Lung microvascular endothelial cell (primary cell): ENCODE data around the gene ZNRD2. TPM values are rescaled to one million over a fixed set of nuclear protein-coding genes. Genes with fewer than 3 reads are reported as not detected.

Source experiments
- DNase-seq, 2 donors: peaks; one replicate each; pipeline versions ENCODE4 v3.0.0 to v3.0.0-alpha.2; 2010; ENCODE audit warnings: low read depth in 2 of 2
- total RNA-seq: library from RNA; depleted of rRNA; stranded (reverse); fragments of >200 nt; gene quantifications from 2 replicates; pipeline ENCODE4 v1.2.1, GENCODE V29; 2014

The ZNRD2 gene
- total RNA-seq, 1 donor from 2014 or later: 30.8 TPM

DNA sequence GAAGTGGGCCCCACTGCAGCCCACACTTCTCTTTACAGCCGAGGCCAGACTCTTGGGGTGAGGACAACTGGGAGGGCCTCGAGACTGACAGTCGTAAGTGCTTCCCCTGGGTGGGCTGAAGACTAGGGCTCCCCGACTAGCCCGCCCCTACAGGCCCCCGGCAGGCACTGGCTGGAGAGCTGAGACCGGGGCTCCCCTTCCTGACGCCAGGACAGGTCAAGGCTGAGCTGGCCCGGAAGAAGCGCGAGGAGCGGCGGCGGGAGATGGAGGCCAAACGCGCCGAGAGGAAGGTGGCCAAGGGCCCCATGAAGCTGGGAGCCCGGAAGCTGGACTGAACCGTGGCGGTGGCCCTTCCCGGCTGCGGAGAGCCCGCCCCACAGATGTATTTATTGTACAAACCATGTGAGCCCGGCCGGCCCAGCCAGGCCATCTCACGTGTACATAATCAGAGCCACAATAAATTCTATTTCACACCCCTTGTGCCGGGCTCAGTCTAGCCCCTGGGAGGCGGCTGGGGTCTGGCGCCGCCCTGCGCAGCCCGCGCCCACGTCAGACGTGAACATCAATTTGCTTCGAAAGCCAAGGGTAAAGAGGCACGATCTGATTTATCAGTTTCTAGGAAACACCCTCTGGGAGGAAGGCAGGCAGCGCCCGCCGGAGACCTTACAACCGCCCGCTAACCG lies 31.9 kb upstream of the ZNRD2 start:
- DNase-seq: peak in 1 of 2 donors; percentile 1

DNA sequence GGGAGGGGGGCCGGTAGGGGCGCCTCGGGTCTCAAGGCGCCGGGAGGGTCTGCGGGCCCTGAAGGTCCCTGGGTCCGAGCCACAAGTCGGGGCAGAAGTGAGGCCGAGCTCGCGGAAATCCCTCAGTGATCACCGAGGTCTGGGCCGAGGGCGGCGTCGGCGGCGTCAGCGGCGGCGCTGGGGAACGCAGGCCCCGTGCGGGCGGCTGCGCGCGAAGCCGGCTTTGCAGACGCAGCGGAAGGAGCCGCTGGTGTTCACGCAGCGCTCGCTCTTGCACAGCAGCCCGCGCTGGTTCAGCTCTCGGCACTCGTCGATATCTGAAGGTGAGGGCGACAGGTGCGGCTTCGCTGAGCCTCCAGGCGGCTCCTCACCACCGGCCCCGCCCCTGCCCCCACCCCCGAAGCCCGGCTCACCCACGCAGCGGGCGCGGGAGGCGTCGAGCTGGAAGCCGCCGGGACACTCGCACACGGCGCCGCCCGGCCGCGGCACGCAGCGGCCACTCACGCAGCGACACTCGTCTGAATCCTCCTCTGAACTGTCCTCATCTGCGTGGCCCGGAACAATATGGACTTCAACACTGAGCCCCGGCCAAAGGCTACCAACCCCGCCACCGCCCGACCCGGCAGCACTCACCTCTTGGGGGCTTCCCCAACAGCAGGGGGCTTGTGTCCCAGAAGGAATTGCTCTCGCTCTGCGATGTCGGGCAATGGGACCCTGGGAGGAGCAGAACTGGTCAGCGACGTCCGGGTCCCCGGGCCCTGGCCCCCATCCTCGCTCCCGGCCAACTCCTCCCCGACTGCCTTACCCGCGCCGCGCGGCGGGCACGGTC lies 31.1 kb upstream of the ZNRD2 start:
- no peak for DNase-seq

DNA sequence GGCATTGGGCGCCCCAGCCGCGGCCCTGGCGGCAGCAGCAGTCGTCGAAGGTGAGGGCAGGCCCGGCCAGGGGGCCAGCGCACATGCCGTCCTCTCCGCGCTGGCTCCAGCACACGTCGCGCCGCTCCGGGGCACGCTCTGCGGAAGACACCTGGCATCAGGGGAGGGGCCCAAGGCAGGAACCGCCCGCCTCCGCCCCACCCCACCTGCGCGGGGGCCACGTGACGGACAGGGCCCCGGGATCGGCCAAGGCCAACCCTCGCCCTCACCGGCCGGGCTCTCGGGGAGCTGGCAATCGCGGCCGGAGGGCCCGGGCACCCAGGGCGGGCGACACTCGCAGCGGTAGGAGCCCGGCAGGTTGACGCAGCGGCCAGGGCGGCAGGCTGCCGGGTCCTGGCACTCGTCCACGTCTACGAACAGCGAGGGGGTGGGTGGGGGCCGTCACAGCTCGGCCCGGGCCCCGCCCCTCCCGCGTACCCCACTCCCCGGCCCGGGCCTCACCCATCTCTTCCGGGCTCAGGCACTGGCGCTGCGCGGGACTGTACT lies 30.5 kb upstream of the ZNRD2 start:
- DNase-seq: no peak

DNA sequence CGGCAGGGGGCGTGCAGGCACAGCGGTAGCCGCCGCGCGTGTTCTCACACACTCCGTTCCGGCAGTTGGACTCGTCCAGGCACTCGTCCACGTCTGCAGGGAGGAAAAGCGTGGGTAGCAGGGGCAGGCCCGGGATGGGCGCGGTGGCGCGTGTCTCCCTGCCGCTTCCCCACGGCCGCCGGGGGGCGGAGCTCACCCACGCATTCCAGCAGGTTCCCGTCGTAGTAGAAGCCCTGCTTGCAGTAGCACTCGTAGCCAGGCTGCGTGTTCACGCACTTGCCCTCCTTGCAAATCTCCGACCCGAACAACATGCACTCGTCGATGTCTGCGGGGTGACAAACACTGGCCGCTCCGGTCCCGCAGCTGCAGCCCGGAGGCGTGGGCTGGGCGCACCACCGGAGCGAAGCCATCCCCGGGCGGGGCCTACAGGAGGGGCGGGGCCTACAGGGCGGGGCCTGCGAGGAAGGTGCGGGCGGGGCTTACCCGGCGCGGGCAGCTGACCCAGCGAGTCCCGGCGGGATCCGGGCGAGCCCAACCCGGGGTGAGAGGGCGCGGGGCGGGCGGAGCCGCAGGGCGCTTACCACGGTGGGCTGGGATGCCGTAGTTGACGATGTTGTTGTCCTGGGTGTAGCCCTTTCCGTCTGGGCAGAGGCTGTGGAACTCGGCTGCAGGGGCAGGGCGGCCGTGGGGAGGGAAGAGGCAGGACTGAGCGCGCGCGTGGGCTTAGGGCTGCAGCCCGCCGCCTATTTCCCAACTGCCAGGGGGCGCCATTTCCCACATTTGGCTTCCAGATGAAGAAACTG lies 29.8 kb upstream of the ZNRD2 start:
- DNase-seq: peak; percentile 91 to 93

DNA sequence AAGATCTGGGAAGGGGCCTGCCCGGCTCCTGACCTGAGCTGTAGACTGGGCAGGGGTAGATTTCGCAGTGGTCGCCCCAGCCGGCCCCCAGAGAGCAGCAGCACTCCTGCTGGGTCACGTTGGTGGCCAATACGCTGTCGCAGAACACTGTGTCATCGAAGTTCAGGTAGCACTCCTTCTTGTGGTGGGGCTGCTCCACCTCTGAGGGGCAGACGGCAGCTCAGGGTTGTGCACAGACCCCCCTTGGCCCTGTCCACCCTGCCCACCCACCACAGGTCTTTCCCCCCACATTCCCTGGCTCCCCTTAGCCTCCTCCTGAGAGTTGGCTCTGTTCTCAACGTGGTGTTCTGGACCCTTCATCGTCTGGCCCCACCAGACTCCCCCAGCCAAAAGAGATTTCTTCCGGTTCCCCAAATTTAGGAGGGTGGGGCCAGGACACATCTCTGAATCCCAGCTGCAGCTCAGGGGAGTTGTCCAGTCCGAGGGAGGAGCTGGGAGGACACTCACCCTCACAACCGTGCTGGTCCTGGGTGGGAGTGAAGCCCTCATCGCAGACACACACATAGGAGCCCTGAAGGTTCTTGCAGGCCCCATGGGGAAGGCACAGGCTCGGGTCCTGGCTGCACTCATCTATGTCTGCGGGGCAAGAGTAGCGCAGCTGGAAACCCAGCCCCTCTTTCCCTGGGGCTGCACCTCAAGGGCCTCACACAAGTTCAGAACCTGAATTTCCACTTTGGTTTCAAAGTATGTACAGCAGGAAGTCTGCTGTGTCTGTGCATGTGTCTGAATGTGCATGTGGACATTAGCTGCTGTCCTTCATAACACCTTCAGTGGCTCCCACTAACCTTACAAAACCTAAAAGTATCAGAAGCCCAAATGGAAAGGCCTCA lies 28.9 kb upstream of the ZNRD2 start:
- DNase-seq: no peak

DNA sequence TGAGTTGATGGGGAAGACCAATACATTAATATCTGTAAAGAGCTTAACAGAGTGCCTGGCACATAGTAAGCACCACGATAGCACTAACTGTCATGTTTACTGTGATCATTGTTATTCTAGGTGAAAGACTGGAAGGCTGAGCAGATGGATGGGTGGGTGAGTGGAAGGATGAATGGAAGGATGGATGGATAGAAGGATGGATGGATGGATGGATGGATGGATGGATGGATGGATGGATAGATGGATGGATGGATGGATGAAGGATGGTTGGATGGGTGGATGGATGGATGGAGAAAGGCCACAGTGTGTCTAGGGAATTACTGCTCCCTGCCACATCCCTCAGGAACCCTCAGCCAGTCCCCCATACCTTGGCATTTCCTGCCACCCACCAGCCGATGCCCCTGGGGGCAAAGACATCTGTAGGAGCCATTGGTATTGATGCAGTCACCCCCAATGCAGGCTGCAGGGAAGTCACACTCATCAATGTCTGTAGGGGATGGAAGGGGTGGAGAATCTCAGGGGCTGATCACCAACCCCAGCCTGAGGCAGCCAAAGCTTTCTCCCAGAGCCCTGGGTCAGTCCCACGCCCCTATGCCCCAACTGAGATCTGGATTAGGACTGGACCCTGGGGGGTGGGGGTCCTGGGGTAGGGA lies 27.4 kb upstream of the ZNRD2 start:
- no peak for DNase-seq

DNA sequence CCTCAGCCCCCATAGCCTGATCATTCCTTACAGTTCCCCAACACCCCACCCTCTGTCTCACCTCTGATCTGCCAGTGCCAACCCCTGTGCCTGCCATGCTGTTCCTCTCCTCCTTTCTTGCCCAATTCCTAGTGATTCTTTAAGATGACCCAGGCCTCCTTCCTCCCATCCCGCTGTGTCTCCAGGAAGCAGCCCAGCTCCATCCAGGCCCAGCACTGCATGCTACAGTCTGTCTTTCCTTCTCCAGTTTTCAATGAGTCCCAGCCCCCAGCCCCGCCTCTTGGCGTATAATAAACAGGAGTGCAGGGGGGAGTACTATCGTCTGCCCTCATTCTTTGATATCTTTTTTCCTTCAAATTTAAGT lies 24.4 kb upstream of the ZNRD2 start:
- no peak for DNase-seq

DNA sequence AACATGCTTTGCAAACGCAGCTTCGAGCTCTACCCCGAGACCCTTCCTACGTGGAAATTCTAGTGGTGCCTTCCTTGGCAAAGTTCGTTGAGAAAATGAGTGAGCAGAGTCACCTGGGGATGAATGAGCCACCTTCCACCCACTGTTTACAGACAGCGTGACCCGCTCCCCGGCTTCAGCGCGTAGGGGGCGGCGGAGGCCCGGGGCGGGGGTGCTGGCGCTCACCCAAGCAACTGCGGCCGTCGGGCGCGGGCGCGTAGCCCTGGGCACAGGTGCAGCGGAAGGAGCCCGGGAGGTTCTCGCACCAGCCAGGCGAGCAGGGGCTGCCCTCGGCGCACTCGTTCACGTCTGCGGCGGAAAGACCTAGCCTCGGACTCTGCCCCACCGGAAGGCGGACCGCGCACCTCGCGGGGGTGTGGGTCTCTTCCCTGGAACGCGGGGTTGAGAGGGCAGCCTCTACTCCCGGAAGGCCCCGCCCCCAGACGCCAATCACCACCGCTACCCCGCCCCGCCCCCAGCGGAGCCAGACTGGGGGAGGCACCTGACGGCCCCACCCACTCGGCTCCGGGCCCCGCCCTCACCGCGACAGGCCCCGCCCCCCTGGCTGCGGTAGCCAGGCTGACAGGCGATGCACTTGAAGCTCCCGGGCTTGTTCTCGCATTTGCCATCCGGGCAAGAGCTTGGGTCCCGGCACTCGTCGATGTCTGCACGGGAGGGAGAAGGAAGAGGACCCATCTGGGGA lies 23.9 kb upstream of the ZNRD2 start:
- peak; percentile 44 to 84 for DNase-seq

DNA sequence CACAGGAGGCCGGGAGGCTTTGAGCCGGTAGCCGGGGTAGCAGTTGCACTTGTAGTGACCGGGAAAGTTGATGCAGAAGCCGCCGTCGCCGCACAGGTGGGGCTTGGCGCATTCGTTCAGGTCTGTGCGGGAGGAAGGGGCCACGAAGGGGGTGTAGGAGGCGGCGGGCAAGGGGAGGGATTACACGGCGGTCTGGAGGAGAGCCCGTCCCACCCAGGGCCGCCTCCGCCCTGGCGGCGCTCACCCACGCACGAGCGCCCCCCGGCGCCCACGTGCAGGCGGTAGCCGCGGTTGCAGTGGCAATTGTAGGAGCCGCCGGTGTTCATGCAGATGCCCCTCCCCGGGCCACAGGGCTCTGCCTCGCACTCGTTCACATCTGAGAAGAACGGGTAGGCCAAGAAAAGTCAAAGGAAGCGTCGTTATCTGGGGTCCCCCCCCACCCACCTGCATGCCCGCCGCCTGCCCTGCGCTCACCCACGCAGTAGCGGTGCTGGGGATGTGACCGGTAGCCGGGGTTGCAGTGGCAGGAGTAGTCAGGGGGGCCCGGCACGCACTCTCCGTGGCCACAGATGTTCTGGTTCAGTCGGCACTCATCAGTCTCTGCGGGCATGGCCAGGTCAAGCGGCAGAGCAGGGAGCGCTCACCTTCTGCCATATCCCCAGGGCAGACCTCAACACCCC lies 22.7 kb upstream of the ZNRD2 start:
- DNase-seq: no peak

DNA sequence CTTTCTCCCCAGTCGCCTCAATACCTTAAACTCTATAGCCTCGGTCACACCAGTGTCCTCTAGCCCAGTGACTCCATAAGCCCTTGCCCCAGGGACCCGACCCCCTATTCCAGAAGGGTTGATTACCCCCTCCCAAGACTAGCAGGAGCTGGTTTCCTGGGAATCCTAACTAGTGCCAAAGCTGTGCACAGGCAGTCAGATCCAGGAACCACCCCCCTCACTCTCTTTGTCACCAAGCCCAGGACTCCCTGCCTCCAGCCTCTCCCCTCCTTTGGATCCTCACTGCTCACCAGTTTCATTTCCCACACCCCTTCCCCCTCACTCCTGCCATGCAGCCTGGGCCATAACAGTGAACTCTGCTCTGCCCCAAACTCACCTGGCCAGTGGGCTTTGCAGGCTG lies 21.9 kb upstream of the ZNRD2 start:
- no peak for DNase-seq

DNA sequence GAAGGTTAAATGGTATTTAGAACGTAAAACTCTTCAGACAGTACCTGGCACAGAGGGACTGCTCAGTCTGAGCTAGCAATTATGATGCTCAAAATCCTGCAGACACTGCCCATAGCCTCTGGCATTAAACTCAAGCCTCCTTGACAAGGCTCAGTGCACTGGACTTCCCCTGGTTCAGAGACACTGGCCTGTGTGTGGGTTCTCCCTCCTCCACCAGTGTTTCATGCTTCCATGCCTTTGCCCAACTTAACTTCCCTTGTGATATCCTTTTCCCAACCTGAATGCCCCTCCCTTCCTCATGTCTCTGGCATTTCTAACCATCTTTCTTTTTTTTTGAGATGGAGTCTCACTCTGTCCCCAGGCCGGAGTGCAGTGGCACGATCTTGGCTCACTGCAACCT lies 21.2 kb upstream of the ZNRD2 start:
- DNase-seq: no peak

DNA sequence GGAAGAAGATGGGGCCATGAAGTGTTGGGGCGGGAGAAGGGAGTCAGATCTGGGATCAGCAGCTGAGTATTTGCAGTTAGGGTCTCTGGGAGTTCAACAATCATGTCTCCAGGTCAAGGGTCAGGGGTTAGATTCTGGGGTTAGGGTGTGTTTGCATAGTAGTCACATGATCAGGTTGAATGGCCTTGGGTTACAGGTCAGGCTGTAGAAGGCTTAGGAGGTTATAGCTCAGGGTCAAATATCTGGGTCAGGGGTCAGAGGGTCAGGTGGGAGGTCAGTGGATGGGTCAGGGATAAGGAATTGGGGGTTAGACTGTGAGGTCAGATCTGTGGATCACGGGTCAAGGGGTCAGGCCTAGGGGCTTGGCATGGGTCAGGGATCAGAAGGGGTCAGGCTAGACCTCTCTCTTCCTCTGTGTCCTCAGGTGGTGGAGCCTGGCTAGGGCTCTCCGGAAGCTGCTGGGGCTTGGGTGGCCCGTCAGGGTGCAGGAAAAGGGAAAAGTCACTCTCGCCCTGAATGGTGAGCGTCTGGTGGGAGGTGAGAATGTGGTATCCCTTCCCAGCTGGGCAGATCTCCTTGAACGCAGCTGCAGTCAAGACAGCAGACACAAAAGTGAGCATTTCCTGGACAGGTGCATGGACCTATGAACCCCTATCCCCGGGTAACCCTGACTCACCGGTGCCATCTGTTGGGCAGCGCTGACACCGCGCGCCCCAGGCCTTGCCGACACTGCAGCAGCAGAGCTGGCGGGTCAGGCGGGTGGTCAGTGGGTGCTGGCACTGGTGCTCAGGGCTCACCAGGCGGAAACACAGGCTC lies 18.5 kb upstream of the ZNRD2 start:
- DNase-seq: peak; percentile 47 to 63

DNA sequence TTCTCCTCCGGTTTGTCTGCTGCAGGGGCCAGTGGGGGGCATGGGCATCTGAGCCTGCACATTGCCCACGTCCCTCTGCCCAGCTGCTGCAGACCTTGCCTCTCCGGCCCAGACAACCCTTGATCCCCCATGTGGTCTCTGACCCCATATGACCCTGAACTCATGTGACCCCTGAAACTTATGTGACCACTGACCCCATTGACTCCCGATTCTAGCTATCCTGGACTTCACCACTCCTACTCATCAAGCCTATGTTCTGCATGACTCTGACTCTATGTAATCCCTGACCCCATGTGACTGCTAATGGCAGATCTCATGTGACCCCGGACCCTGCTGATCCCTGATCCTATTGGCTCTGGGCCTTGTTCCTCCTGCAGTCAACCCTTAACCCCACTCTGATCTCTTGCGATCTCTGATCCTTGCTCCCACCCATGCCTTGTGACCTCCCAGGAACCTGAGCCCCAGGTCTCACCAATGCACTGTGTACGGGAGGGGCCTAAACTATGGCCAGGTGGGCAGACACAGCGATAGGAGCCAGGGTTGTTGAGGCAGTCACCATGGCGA lies 17.8 kb upstream of the ZNRD2 start:
- no peak for DNase-seq

DNA sequence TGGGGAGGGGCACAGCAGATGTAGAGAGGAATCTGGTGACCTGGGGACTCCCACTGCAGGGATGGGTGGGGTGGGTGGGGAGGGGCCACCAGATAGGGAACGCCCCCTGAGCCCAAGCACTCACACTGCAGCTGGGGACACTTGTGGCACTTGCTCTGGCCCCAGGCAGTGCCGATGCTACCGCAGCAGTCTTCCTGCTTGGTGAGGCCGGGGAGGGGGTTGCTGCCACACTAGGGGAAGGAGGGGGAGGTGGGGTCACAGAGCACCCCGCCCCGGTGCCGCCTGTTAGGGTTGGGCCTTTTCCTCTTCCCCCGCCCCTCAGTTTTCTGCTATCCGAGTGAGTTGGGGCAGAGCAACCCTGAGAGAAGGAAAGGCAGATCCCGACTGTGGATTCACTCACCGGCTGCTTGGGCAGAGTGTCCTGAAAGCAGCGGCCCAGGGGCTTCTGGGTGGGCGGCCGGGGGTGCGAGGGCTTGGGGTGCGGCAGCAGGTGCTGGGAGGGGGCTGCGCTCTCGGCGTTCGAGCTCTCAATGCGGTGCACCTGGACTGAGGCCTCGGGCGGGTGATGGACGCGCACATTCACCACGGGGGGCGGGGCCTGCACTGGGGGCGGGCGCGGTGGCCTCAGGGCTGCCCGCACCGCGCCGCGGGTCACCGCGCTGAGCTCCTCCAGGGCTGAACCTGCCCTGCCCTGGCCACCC lies 16.8 kb upstream of the ZNRD2 start:
- DNase-seq: no peak

DNA sequence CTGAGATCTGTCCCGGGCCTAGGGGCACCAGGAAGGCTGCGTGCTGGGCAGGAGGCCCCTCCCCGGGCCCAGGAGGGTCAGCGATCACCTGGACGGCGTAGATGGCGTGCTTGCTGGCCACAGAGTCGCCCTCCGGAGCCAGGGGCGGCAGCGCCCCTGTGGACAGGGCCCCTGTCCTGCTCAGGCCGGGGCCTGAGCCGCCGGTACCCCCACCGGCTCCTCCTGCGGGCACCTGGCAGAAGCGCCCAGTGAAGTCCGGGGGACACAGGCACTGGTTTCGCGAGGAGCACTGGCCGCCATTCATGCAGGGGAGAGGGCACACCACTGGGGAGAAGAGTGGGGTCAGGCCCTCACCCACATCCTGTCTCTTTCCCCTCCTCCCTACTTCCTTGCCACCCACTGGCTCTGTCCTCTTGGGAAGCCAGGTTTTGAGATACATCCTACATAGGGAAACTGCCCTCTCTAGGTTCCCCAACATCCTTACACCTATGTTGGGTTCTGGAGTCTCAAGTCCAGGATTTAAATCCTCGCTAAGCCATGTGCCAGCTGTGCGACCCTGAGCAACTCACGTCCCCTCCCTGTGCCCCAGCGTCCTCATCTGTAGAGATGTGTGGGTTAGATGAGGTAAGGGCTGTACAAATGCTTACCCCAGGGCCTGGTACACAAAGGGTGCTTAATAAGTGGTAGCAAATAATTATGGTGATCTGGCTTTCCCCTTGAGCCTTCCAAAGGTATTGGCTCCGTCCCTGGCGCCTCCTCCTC lies 16.0 kb upstream of the ZNRD2 start:
- no peak for DNase-seq

DNA sequence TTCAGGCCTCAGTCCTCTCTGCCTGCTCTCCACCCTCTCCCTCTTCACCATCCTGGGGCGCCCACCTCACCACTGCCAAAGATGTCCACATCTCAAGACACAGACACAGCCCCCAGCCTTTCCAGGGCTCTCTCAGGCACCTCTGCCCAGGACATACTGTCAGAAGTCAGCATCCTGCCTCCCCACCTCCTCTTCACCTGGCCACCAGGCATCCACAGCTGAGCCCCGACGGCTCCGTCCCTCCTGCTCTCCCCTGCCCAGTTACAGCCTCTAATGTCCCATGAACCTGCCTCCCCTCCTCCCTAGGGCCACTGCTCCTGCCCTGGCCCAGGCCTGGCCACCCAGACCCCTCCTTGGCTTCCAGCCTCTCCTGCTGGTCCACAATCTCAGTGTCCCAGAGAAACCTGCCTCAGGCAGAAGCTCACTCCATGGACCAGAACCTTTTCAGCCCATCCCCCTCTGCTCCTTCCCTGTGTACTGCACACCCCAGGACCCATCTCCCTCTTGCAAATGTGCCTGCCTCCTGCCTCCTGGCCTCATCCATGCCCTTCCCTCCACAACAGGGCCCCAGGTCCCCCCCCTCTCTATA lies 15.3 kb upstream of the ZNRD2 start:
- no peak for DNase-seq
